SK-N-SH (cell line): ENCODE results near the gene SYNPR. TPM values are rescaled to one million over a fixed set of nuclear protein-coding genes. Genes with fewer than 3 reads are reported as not detected.

ENCODE experiments used
- CTCF ChIA-PET: fragments of 300-600, 350-600 bp; formaldehyde crosslinking; extraction: SDS; loops from one replicate; lab custom pipeline; 2021; lab: Yijun Ruan, JAX
- POLR2A ChIA-PET: fragments of 350-600 bp; sonication (Branson Sonifier 250); formaldehyde crosslinking; extraction: SDS; loops from one replicate; lab custom pipeline; 2020; ENCODE audit warnings: antibody characterized with exemption, inconsistent platforms; lab: Yijun Ruan, JAX
- DNase-seq: peaks from one replicate; pipeline ENCODE4 v3.0.0; 2012
- H2AFZ ChIP-seq: fragments of 200-600 bp; sonication (generic); 2 replicates; pipeline ENCODE4 v1.8.1; 2016; ENCODE audit warnings: antibody characterized with exemption, mild to moderate bottlenecking, low read depth
- H3F3A ChIP-seq: fragments of 200-600 bp; sonication (generic); replicated peaks from 2 replicates; pipeline ENCODE3; 2016; ENCODE audit warnings: antibody characterized with exemption, mild to moderate bottlenecking; ENCODE audit not compliant: insufficient read depth
- H3K27ac ChIP-seq, 2 experiments: fragments of 200-500 bp in 1 of 2; fragments of 200-600 bp in 1 of 2; sonication (Bioruptor generic) in 1 of 2; sonication (generic), shearing (Covaris generic) in 1 of 2; 2 replicates each; pipeline versions ENCODE4 v1.5.1 to v1.6.1; 2014 to 2016; ENCODE audit warnings: low read depth in 2 of 2, inconsistent platforms in 1 of 2, low read length in 1 of 2, mild to moderate bottlenecking in 1 of 2, mixed read lengths in 1 of 2
- H3K27me3 ChIP-seq: fragments of 200-600 bp; sonication (generic), shearing (Covaris generic); 2 replicates; pipeline ENCODE4 v1.6.1; 2016; ENCODE audit warnings: mixed run types; ENCODE audit not compliant: insufficient read depth
- H3K36me3 ChIP-seq, 2 experiments: fragments of 200-500 bp in 1 of 2; fragments of 200-600 bp in 1 of 2; sonication (Bioruptor generic) in 1 of 2; sonication (generic) in 1 of 2; replicated peaks in 1 of 2; 2 replicates each; pipeline versions ENCODE3 to v1.5.1; 2014 to 2016; ENCODE audit warnings: low read length in 1 of 2, mild to moderate bottlenecking in 1 of 2; ENCODE audit not compliant: insufficient read depth in 2 of 2, control insufficient read depth in 1 of 2
- H3K4me1 ChIP-seq, 2 experiments: fragments of 200-500 bp in 1 of 2; fragments of 200-600 bp in 1 of 2; sonication (Bioruptor generic) in 1 of 2; sonication (generic), shearing (Covaris generic) in 1 of 2; 2 replicates each; pipeline versions ENCODE4 v1.5.1 to v1.6.1; 2014 to 2016; ENCODE audit warnings: low read depth in 1 of 2, low read length in 1 of 2, mixed run types in 1 of 2; ENCODE audit not compliant: insufficient read depth in 2 of 2, control insufficient read depth in 1 of 2
- H3K4me2 ChIP-seq: fragments of 200-600 bp; sonication (generic), shearing (Covaris generic); 2 replicates; pipeline ENCODE4 v1.6.1; 2017; ENCODE audit warnings: mixed run types
- H3K4me3 ChIP-seq, 2 experiments: fragments of 200-500 bp in 1 of 2; fragments of 200-600 bp in 1 of 2; sonication (Bioruptor generic) in 1 of 2; sonication (generic), shearing (Covaris generic) in 1 of 2; 2 replicates each; pipeline versions ENCODE4 v1.5.1 to v1.8.1; 2014 to 2016; ENCODE audit warnings: low read depth in 2 of 2, inconsistent platforms in 1 of 2, low read length in 1 of 2, mild to moderate bottlenecking in 1 of 2, mixed read lengths in 1 of 2, moderate library complexity in 1 of 2
- H3K79me2 ChIP-seq: fragments of 200-600 bp; sonication (generic); 2 replicates; pipeline ENCODE4 v1.8.1; 2017; ENCODE audit warnings: mild to moderate bottlenecking; ENCODE audit not compliant: insufficient read depth
- H3K9ac ChIP-seq: fragments of 200-600 bp; sonication (generic); 2 replicates; pipeline ENCODE4 v1.6.1; 2017; ENCODE audit warnings: mixed run types
- H3K9me2 ChIP-seq: fragments of 200-600 bp; sonication (generic); 2 replicates; pipeline ENCODE4 v1.6.1; 2017; ENCODE audit warnings: mixed run types
- H3K9me3 ChIP-seq: fragments of 200-600 bp; sonication (generic); 2 replicates; pipeline ENCODE4 v1.6.1; 2017; ENCODE audit warnings: mixed run types, mild to moderate bottlenecking, moderate library complexity
- H4K20me1 ChIP-seq: fragments of 200-600 bp; sonication (generic); 2 replicates; pipeline ENCODE4 v1.6.1; 2017; ENCODE audit warnings: mild to moderate bottlenecking, mixed run types; ENCODE audit not compliant: insufficient read depth
- CTCF ChIP-seq: fragments of 200-600 bp; sonication (generic); IDR thresholded peaks from 2 replicates; pipeline ENCODE4 v1.6.1; 2017; ENCODE audit warnings: antibody characterized with exemption, mild to moderate bottlenecking, moderate library complexity
- ELF1 ChIP-seq: IDR thresholded peaks from 2 replicates; pipeline ENCODE4 v1.4.0; 2012
- EP300 ChIP-seq, 2 experiments: IDR thresholded peaks; 2 replicates each; pipeline versions ENCODE4 v1.4.0 to v1.6.1; 2012; ENCODE audit warnings: borderline replicate concordance in 1 of 2, low read depth in 1 of 2, low read length in 1 of 2
- FOSL2 ChIP-seq: IDR thresholded peaks from 2 replicates; pipeline ENCODE4 v1.4.0; 2012; ENCODE audit warnings: low read depth, mild to moderate bottlenecking, moderate library complexity, borderline replicate concordance
- FOXJ3 ChIP-seq: sonication (generic); formaldehyde crosslinking; IDR thresholded peaks from 2 replicates; pipeline ENCODE4 v1.5.1; 2020; ENCODE audit warnings: mild to moderate bottlenecking, missing genetic modification reagents
- FOXM1 ChIP-seq: IDR thresholded peaks from 2 replicates; pipeline ENCODE4 v1.4.0; 2012; ENCODE audit warnings: low read depth, mild to moderate bottlenecking
- GABPA ChIP-seq: IDR thresholded peaks from 2 replicates; pipeline ENCODE4 v1.4.0; 2012; ENCODE audit warnings: low read depth, mild to moderate bottlenecking
- IRF3 ChIP-seq: fragments of 150-350 bp; IDR thresholded peaks from 2 replicates; pipeline ENCODE4 v1.6.1; 2016; ENCODE audit warnings: mild to moderate bottlenecking, low read depth, low read length
- MAX ChIP-seq: IDR thresholded peaks from 2 replicates; pipeline ENCODE4 v1.4.0; 2012; ENCODE audit warnings: low read depth
- MEF2A ChIP-seq: IDR thresholded peaks from 2 replicates; pipeline ENCODE4 v1.4.0; 2012; ENCODE audit warnings: low read depth, borderline replicate concordance
- POLR2AphosphoS5 ChIP-seq: IDR thresholded peaks from 2 replicates; pipeline ENCODE4 v1.6.1; 2012; ENCODE audit warnings: low read depth, low read length
- RCOR1 ChIP-seq: fragments of 150-350 bp; IDR thresholded peaks from 2 replicates; pipeline ENCODE4 v1.6.1; 2017; ENCODE audit warnings: antibody characterized with exemption, low read length
- RXRA ChIP-seq: IDR thresholded peaks from 2 replicates; pipeline ENCODE4 v1.4.0; 2012; ENCODE audit warnings: low read depth, mild to moderate bottlenecking, borderline replicate concordance
- TCF12 ChIP-seq: IDR thresholded peaks from 2 replicates; pipeline ENCODE4 v1.4.0; 2012
- USF2 ChIP-seq: fragments of 150-350 bp; IDR thresholded peaks from 2 replicates; pipeline ENCODE4 v1.6.1; 2017; ENCODE audit warnings: antibody characterized with exemption, low read length, low read depth, borderline replicate concordance
- YY1 ChIP-seq: IDR thresholded peaks from 2 replicates; pipeline ENCODE4 v1.4.0; 2012; ENCODE audit warnings: low read depth, mild to moderate bottlenecking
- ZBTB33 ChIP-seq: IDR thresholded peaks from 2 replicates; pipeline ENCODE4 v1.4.0; 2012; ENCODE audit warnings: low read depth, borderline replicate concordance
- WGBS: methylation state at CpG from one replicate; pipeline ENCODE4 v1.1.6; 2017; ENCODE audit warnings: low lambda C conversion rate; 5-methylcytosine and 5-hydroxymethylcytosine counted together
- polyA plus RNA-seq, 3 experiments: library from polyadenylated mRNA; depleted of rRNA; stranded (reverse); fragments of >200 nt; gene quantifications; 2 replicates each; pipeline ENCODE4 v1.2.3, GENCODE V29; 2012

Gene SYNPR
- polyA plus RNA-seq, 1 of the 3 experiments (the other 2 are of a cell fraction), result not detected

GRCh38 chr3:63240381-63240902 is 37.7 kb upstream of the SYNPR start:
- ChIA-PET CTCF (interaction anchor here (0.9 to 3.3 kb wide), 2 partner anchors 9 to 618 kb away, joined by 3 to 11 read pairs; no protein-coding TSS in a partner anchor), POLR2A (no interaction called here)
- Histone ChIP-seq H3K4me2 (no peak overlapping the region), H3K9ac (no peak overlapping the region), H4K20me1 (no peaks in the 10 kb centered on the region), H3K4me3 (no peak overlapping the region), H3K79me2 (no peaks in the 10 kb centered on the region), H3K36me3 (no peaks in the 10 kb centered on the region), H3F3A (no peaks in the 10 kb centered on the region), H3K4me1 (no peaks in the 10 kb centered on the region; a peak in 1 of 4 replicates), H3K27ac (no peak overlapping the region), H3K9me3 (no peaks in the 10 kb centered on the region), H2AFZ (no peak overlapping the region), H3K9me2 (no peaks in the 10 kb centered on the region), H3K27me3 (no peaks in the 10 kb centered on the region)
- 63% methylated on average over 4 of the region's 5 CpGs for WGBS
- TF ChIP-seq MEF2A (no peak), FOSL2 (no peak), GABPA (no peak), POLR2AphosphoS5 (no peak), FOXJ3 (CRISPR knock-in tag) (no peak)
- no peak for DNase-seq

GRCh38 chr3:63242124-63242523 is 36.0 kb upstream of the SYNPR start:
- Histone ChIP-seq H2AFZ (no peak overlapping the region), H3K9ac (no peak overlapping the region), H3K4me3 (no peak overlapping the region), H4K20me1 (no peaks in the 10 kb centered on the region), H3K4me1 (no peaks in the 10 kb centered on the region), H3K36me3 (no peaks in the 10 kb centered on the region), H3K4me2 (no peak overlapping the region), H3K27ac (no peak overlapping the region), H3F3A (no peaks in the 10 kb centered on the region), H3K9me3 (no peaks in the 10 kb centered on the region), H3K79me2 (no peaks in the 10 kb centered on the region), H3K27me3 (no peaks in the 10 kb centered on the region), H3K9me2 (no peaks in the 10 kb centered on the region)
- no peak for DNase-seq
- POLR2A ChIA-PET, result no interaction called here
- CTCF ChIA-PET, result interaction anchor here (1.1 to 3.7 kb wide), 5 partner anchors 10 to 619 kb away, joined by 3 to 35 read pairs (median 3); no protein-coding TSS in a partner anchor
- TF ChIP-seq FOXM1 (no peak), MAX (no peak), RCOR1 (no peak), USF2 (no peak), YY1 (no peak), FOXJ3 (CRISPR knock-in tag) (no peak), IRF3 (no peak), RXRA (no peak), ELF1 (no peak), FOSL2 (no peak), ZBTB33 (no peak), EP300 (IDR thresholded peaks at IDR 0.05; ENCODE audit: borderline replicate concordance in 1 of 2, low read depth in 1 of 2, low read length in 1 of 2) (no peak), TCF12 (no peak), CTCF (no peak)
- 37% methylated on average over 2 of the region's 2 CpGs for WGBS
